NB4 (cell line): Measurements from ENCODE around the gene SRCAP.
A peak's percentile ranks its signal among the peaks of the same experiment; 100 is the strongest.

Source experiments
- DNase-seq: peaks from one replicate; pipeline ENCODE4 v3.0.0; 2010; ENCODE audit warnings: low read depth
- H3K4me3 ChIP-seq: one replicate; pipeline ENCODE4 v1.5.1; 2011; ENCODE audit warnings: mild to moderate bottlenecking, low read depth, low read length, moderate library complexity
- CTCF ChIP-seq: IDR thresholded peaks from one replicate; pipeline ENCODE4 v1.5.1; 2012; ENCODE audit warnings: low read depth, low read length
- MAX ChIP-seq: IDR thresholded peaks from 2 replicates; pipeline ENCODE4 v1.6.1; 2011; ENCODE audit warnings: low read depth, low read length
- MYC ChIP-seq: IDR thresholded peaks from 2 replicates; pipeline ENCODE4 v1.6.1; 2011; ENCODE audit warnings: low read depth, low read length
- POLR2A ChIP-seq: IDR thresholded peaks from 2 replicates; pipeline ENCODE4 v1.6.1; 2011; ENCODE audit warnings: mild to moderate bottlenecking; ENCODE audit not compliant: insufficient read length; ENCODE audit errors: extremely low read depth

Gene SRCAP

GRCh38 chr16:30771726-30772125, 72.8 kb downstream of the SRCAP start:
- TF ChIP-seq CTCF: no peak
- TF ChIP-seq MYC: no peak
- no peak for TF ChIP-seq MAX
- no peak for TF ChIP-seq POLR2A
- no peak for DNase-seq
- no peak overlapping the region for H3K4me3 ChIP-seq

- no peak for DNase-seq
- no peak for TF ChIP-seq MAX
- no peak for TF ChIP-seq CTCF
- TF ChIP-seq POLR2A: no peak
- TF ChIP-seq MYC: no peak
- H3K4me3 ChIP-seq: no peak overlapping the region
Measured at GRCh38 chr16:30773826-30774225, 74.9 kb downstream of the SRCAP start.

DNA sequence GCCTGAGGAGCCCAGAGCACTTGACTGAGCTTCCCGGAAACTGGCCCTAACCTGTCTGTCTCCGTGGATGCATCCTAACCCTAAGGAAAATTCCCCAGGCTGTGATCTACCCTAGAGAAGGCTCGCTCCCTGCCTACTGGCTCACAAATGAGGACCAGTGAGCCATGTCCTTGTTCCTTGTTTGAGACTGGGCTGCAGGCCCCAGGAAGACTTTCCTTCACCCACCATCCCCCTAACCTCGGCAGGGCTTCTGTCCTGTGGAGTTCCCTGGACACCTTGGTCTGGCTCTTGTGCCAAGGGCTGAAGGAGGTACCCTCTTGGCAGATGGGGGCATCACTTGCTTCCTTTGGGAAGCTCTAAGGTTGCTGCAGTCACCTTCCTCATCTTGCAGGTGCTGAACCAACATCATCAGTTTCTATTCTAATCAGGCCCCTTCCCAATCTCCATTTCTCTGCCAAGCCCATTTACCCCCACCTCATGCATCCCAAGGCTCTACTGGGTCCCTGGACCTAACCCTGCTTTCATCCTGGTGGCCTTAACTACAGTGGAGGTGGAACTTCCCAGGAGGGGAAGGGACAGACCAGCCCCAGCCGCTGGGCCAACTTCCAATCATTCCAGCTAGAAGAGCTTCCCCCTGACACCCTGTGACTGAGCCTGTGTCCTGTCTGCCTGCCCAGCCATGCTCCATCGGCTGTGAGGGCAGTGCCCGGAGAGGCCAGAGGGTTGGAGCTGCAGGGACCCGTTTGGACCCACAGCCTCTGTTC, 75.6 kb downstream of the SRCAP start:
- H3K4me3 ChIP-seq: peak overlapping the region; percentile 77
- DNase-seq: no peak
- TF ChIP-seq POLR2A (peak; percentile 14), MYC (no peak)

GRCh38 chr16:30775131-30775391, 76.1 kb downstream of the SRCAP start:
- no peak for DNase-seq
- TF ChIP-seq MYC: no peak
- TF ChIP-seq MAX: no peak
- no peak for TF ChIP-seq POLR2A
- TF ChIP-seq CTCF: no peak
- H3K4me3 ChIP-seq: peak overlapping the region; percentile 77

DNA sequence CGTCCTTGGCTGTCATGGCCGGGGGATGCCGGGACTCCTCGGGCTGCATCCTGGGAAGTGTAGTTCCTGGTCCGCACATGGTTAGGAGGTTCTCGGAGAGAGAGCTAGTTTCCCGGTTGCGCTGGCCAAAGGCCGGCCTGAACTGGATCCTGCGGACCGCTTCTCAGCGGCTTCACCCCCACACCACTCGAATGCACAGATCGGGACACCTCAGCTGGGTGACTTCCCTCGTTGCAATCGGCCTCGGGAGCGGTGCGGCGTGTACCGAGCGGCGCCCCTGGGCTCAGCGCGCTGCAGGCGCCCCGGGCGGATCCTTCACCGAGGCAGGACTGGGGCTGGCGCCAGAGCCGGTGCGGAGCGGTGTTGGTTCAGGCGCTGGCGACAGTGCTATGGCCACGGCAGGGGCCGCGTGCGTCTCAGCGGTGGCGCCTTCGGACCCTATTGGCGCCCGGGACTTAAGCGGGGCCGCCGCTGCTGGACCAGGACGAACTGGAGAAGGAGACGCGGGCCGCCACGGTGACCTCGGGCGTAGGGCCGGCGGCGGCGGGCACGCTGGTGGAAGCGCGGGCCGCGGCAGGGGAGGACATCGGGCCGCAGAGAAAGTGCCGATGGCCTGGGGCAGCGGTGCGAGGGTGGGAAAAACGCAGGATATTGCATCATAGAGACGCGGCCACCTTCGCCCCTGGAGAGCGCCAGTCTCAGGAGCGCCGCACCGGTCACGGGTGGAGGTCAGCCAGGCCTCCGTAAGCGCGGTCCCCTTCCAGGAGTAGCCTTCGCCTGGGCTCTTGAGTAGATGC, 76.6 kb downstream of the SRCAP start:
- H3K4me3 ChIP-seq: peak overlapping the region; percentile 77
- TF ChIP-seq MAX (peak; percentile 94), CTCF (no peak), POLR2A (peak; percentile 58), MYC (peak; percentile 98)
- peak; percentile 90 for DNase-seq

DNA sequence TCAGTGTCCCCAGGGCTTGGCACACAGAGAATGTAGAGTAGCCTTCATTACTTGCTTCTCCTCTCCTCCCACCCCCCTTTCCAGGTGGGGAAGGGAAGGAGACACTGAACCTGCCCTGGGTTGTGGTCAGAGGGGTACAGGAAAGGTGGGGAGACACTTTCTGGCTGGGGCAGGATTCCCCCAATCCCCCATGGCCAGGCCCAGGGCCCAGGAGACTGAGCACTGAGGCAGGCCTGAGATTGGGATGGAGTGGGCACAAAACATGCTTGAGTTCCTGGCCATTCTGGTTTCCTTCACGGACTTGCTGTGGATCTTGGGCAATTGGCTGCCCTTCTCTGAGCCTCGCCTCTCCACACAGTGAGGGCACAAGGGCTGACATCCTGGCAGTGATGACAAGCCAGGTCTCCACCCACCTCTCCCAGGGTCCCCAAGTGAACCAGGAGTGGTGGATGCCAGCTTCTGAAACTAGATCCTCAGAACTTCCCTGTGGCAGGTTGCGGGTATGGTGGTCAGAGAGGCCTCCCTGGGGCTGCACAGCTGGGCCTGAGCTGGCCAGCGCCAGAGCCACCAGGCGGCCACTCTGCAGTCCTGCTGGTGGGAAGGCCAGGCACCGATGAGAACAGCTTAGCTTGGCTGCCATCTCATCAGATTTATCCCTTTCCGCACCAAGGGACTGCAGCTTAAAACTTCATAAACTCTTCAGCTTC, 78.8 kb downstream of the SRCAP start:
- H3K4me3 ChIP-seq: no peak overlapping the region
- TF ChIP-seq MYC: no peak
- no peak for TF ChIP-seq MAX
- DNase-seq: no peak
